GM18867 (cell line): ENCODE data around the gene MIX23.
A peak's percentile ranks its signal among the peaks of the same experiment; 100 is the strongest.

Source experiments
- ATAC-seq: cut with Tn5 transposase; IDR thresholded peaks from one replicate; pipeline ENCODE4 v1.9.1; 2021; ENCODE audit warnings: mild to moderate bottlenecking, moderate library complexity; ENCODE audit not compliant: unreplicated experiment

MIX23 gene

DNA sequence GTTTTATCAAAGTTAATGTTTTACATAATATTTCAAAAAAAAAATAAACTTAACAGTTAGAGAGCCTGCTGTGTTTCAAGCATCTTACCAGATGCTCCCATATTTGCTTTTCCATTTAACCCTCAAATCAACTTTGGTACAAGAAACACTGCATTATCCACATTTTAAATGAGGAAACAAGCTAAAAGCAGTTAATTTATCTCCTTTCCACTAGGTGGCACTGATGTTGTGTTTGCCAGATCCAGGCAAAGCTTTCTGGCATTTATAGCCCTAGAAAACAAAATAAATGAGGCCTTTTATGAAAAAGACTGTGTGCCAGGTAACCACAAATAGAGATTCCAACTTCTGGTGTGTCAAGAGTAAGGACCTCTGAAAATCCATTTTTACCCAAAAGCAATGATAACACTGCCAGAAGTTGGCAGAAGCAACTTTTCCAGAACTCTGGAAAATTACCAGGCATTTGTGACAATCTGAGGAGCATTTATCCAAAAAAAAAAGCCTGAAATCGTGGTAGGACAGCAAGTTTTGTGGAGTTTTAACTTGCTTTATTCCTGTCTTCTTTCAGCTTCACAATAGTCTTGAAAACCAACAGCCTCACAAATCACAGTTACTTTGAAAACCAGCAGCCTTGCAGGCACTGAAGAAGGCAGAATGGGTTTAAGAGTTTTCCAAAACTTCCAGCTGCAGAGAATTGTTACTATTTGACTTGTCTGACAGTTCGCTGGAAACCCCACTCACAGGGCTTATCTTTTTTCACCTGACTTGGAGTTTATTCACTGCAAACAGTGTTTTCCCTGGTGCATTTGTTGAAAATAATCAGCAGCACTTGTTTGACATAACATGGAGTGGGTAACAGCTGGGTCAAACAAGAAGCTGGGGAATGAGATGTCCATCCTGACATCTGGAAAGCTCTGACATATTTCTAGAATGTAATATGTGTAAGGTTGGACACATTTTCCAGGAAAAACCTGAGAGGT lies 10.1 kb upstream of the MIX23 start:
- ATAC-seq: no peak

DNA sequence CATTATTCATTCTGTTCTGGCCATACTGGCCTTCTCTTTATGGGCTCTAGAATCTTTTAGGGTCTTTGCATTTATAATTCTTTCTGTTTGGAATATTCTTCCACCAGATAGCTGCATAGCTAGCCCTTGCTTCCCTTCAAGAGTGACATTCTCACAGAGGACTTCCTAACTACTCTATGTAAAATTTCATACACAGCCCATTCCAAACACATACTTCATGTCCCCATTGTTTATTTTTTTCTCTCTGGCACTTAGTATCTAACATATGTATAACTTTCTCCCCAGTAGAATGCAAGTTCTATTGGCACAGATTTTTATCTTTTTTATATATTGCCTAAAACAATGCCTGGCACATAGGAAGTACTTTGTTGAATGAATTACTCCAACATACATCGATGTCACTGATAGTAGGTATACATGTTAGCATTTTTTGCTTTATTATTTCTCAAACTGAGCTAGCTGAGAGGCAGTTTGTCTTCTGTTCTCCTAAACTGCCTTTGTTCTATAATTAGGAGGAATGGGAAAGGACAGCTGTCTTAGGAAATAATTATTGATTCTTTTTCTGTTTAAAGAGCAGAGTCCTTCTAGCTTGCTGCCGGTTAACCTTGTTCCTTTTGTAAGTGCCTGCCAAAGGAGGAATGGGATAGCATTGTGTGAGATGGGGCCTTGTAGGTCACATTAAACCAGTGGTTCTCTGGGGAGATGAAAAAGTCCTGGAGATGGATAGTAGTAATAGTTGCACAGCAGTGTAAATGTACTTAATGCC lies 8.8 kb upstream of the MIX23 start:
- ATAC-seq: no peak

DNA sequence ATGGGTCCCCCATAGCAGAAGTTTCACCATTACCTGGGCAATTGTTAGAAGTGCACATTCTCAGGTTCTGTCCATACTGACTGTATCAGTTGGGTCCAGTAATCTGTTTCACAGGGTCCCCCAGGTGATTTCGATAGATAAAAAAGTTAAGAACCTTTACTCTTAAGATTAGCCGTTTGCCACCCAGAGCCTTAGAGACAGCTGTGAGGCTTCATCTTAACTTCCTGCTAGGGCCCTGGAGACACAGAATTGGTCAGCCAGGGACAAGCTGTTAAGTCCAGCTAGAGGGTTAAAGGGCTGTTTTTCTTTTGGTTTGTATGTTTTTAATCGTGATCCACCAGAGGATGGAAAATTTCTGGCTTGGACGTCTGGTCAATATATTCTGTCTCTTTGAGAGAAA lies 7.6 kb upstream of the MIX23 start:
- no peak for ATAC-seq

DNA sequence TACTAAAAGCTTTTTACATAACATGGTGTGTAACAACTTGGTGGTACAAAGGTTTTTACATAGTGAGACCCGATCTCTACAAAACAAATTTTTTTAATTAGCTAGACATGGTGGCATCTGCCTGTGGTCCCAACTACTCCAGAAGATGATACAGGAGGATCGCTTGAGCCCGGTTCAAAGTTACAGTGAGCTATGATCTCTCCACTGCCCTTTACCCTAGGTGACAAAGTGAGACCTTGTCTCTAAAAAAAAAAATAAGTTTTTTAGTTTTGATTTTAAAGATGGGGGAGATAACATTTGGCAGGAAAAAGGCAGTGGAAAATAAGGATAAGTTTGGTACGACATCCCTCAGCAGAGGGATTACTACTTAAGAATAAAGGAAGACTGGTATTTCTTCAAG lies 6.9 kb upstream of the MIX23 start:
- ATAC-seq: no peak

DNA sequence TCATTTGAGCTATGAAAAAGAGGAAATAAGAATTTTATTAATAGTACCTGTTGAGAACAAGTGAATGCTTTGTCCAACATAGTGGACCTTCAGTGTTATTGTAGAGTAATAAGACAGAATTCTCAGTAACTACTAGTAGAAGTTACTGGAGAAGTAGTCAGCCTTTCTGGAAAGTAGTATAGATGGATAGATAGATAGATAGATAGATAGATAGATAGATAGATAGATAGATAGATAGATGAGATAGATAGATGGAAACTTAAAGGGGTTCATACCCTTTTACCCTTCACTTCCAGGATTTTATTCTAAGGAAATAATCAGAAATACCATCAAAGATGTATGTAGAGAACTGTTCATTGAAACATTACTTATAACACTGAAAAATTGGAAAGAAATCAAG lies 6.2 kb upstream of the MIX23 start:
- no peak for ATAC-seq

DNA sequence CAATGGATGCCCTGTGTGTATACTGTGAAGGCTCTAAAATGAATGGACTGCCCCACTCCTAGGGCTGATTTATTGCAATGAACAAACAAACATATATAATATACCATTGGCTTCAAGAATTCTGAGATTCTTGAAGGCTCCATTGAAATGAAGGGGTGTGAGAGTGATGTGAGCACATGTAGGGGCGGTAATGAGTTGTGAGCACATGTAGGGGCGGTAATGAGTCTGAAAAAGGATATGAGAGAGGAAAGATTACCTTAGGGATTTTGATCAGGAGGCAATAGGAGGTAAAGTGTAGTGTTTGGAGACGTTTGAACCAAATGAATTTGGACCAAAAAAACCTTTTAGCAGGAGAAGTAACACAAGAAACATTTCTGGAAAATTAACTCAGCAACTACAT lies 4.7 kb upstream of the MIX23 start:
- ATAC-seq: no peak

DNA sequence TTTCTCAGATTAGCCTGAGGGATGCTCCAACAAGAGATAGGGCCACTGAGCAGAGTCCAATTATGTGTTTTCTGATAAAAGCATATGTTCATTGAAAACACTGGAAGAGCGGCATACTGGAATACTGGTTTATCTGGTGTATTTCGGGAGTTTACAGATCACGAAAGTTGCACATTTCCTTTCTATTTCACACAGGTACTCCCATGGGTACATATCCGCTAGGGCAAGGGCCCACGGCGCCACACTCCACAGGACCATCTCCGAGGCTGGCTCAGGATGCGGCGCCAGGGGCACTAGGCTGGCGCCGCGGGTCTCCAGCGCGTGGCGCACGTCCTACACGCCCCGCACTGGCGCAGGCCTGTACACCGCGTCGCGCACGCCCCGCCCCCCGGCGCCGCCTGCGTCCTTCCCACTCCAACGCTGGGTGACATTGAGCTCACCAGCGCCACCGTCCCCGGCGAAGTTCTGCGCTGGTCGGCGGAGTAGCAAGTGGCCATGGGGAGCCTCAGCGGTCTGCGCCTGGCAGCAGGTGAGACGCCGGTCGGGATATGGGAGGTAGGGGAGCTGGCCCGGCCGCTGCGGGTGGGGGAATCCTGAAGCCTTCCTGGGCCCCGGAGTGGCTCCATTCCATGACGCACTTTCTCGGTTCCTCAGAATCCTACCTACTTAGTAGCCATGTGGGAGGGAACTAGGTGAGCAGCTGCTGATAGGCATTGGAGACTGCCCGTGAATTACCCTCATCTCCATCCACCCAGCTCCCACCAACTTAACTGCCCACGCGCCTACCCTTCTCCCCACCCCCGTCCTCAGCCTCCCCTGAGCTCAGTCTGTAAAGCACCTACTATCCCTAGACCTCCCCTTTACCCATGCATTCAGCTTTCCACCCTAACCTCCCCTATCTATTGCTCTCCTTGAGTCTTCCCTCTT lies 1.0 kb upstream of the MIX23 start, which contains the start of gene FAM162A:
TSS of gene FAM162A (plus strand) at position 412 of the 927 bp plus-strand sequence. CDS start at position 496, 84 bp downstream.
- ATAC-seq: peak; percentile 95

DNA sequence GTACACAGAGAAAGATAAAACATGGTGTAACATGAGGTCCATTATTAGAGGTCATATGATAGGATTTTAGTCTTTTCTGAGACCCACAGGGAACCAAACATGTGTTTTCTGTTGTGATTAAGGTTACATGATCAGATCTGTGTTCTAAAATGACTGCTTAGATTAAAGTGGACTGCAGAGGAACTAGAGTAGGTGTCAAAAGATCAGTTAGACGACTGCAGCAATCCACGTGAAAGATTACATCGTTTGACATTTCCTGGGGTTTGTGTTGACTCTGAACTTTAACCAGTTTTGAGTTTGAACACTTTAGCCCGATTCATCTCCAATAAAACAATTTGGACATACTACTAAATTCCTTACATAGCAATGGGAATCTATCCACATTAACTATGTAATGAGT lies 5.1 kb downstream of the MIX23 start:
- no peak for ATAC-seq

DNA sequence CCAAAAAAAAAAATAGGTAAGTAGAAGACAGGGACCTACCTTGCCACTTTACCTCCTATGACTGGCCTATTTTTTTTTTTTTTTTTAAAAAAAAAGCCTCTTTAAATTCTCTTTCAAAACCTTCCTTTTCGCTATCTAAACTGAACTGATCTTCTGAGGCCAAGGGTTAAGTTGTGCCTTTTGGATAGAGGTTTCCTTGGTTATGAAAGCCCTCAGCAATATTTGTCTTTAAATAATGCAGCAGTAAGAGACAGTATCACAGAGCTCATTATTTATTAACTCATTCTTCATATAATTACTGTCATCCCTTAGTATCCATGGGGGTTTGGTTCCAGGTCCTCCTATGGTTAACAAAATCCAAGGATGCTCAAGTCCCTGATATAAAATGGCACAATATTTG lies 9.0 kb downstream of the MIX23 start:
- no peak for ATAC-seq

DNA sequence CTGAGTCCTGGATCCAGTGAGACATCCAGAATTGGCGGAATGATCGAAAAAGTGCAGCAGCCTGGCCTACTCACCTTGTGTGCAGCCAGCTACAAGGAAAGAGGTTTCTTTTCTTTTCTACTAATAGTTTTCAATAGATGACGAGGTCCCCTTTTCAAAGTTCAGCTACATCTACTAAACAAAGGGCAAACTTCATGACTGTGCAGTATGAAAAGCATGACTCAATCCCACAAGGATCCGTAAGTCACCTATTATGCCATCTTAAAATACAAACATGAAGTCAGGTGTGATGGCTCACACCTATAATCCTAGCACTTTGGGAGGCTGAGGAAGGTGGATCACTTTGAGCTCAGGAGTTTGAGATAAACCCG lies 16.7 kb downstream of the MIX23 start:
- ATAC-seq: no peak

DNA sequence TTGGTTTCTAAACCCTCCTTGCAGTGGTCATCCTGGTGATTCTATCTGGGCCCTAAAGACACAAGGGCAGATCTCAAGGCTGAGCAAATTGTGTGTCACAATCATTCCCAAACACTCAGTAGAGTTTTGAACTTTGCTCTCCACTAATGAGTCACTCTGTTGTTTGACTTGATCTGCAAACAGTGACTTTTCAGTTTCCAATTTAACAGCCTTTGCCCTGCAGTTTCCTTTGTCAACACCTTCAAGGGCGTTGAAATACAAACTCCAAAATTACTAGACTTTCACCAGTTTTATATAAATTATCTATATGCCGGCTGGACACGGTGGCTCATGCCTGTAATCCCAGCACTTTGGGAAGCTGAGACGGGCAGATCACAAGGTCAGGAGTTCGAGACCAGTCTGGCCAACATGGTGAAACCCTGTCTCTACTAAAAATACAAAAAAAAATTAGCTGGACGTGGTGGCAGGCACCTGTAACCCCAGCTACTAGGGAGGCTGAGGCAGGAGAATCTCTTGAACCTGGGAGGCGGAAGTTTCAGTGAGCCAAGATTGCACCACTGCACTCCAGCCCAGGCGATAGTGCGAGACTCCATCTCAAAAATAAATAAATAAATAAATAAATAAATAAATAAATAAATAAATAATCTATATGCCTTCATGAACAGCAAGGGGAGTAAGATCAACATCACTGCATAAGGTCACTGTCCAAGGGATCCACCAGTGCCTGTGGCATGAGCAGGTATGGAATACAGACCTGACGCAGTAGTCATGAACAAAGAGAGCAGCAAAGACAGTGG lies 17.3 kb downstream of the MIX23 start:
- ATAC-seq: peak; percentile 75

DNA sequence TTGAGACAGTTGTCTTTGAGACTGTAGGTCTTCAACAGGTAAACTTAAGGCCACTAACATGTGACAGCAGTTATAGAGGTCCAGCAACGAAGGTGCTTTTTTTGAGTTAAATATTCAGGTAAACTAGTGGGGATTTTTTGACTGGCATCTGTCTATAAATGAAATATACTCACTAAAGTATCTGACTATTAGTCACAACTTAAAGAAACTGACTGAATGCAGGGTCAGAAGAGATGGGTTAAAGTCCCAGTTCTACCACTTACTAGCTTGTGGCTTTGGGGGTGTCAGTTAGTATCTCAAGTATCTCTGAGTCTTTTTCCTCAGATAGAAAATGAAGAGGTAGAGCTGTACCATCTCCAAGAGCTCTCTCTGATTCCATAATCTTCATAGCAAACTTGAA lies 18.0 kb downstream of the MIX23 start:
- peak; percentile 40 for ATAC-seq

DNA sequence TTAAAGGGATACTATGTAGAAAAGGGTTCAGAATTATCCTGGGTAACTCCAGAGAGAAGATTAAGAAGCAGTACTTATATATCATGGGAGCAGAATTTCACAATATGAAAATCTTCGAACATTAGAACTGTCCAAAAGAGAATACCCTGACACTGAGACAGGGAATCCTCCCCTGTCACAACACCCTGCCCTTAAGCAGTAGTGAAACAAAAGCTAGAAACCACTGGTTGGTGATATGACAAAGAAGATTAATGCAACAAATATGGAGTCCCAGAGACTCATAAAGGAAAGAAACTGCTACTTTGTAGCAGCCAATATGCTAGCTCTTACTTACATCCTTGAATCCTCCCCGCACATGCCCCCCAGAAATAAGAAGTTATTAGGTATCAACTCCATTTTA lies 18.5 kb downstream of the MIX23 start:
- no peak for ATAC-seq

DNA sequence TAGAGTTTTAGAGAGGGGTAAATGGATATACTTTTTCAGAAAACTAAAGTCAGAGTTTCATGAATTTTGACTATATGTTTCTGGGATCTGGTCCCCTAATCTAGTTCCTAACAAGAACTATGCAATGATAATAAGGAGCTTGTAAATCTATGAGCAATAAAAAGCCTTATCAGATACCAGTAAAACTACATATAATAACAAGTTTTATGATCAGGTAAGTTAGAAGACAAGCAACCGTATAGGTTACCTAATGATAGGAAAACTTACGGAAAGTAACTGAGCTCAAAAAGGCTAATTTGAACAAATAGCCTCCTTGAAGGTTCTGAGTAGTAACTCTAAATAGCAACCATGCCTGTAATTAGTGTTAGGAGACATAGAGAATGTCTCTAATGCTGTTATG lies 21.0 kb downstream of the MIX23 start:
- no peak for ATAC-seq

DNA sequence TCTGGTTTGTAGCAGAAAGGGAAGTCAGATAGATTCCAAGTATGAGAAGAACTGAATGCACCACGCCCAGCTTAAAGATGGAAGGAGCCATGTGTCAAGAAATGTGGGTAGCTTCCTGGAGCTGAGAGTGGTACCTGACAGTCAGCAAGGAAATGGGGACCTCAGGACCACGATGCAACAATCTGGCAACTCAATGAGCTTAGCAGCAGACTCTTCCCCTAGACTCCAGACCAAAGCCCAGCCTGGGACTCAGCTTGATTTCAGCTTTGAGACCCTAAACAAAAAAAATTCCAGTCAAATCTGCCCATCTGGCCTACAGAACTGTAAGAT lies 24.4 kb downstream of the MIX23 start:
- no peak for ATAC-seq

DNA sequence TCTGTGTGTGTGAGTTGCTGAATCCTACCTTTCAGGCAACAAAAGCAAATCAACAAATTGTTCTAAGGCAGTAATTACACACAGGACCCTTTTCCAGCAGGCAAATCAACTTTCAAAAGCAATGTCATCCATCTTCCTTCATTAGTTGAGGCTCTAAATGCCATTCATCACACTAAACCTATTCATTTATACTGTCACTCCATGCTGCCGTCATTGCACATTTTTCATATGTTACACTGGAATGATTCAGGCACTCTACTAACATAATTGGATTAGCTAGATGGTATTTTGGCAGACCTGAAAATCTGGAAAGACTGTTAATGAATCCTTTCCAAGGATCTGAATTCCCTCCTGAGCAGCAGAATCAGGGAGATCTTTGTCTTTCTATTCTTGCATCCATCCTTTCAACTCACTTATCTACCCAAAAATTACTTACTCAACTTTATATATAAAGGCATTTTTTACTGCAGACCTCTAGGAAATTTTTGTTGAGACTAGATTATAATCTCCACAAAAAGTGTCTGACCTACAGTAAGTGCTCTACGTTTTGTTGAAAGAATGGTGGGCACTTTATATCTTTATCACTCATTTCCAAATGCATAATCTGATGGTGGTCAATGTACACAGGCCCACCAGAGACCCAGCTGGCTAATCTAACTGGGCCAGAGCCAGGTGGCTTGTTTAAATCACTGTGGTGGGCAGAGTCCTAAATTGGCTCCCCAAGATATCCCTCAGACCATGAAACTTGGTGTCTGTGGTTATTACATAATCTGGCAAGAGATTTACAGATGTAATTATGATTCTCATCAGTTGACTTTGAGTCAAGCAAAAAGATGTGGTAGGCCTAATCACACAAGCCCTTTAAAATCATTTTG lies 25.0 kb downstream of the MIX23 start:
- no peak for ATAC-seq

DNA sequence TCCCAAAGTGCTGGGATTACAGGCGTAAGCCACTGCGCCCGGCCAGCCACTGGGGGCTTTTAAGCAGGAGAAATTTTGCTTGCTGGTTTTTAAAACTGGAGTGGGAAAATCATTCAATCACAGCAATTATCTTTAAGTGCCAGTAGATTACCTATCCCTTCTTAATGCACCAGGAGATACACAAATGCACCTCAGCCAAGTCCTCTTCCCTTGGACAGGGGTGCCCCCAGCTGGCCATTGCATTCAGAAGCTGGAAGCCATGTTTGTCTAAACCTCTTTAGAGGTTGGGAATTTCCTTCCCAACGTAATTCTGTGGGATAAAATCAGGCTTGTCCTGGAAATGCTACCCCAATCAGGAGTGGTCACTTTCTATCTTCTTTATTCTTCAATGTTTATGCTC lies 26.6 kb downstream of the MIX23 start:
- ATAC-seq: no peak

DNA sequence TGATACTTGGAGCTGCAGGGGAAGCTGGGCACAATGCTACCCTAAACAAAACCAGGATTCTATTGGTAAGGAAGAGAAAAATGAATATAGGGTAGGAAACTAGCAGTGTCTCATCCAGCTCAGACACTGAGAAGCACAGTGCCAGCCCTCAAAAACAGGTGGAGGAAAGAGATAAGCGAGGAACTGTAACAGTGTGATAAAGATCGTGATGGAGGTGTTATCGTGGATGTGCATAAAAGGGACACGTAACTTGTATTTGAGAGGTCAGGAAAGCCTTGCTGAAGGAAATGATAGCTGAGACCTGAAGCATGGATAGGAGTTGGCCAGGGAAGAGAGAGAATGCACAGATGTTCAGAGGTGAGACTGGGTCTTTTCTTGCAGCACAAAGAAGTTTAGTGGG lies 27.4 kb downstream of the MIX23 start:
- no peak for ATAC-seq

DNA sequence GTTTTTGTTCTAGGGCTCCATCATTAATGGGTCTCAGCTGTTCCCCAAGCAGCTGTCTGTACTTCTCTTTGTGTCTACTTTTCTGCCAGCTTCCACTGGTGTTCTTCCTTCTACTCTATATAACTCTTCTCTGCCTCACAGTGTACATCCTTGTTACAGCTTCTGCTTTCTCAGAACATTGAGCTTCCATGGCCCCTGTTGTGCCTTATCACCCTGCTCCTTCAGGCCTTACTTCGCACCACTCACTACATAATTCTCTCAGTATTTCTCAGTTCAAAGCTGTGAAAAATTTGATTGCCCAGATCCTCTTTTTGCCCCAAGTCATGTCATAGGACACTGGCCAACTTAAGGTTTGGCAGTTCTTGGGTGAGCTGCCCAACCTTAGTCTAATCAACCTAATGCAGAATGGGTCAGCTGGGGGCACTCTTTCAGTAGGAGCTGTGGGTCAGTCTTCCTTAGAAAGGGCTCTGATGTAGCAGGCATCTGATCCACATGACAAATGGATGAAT lies 29.1 kb downstream of the MIX23 start:
- ATAC-seq: no peak
